D341Med (cell line): ENCODE data around the gene LCT.

ENCODE experiments used
- DNase-seq: peaks from one replicate; pipeline ENCODE4 v3.0.0; 2012; ENCODE audit warnings: low spot score

LCT gene

DNA sequence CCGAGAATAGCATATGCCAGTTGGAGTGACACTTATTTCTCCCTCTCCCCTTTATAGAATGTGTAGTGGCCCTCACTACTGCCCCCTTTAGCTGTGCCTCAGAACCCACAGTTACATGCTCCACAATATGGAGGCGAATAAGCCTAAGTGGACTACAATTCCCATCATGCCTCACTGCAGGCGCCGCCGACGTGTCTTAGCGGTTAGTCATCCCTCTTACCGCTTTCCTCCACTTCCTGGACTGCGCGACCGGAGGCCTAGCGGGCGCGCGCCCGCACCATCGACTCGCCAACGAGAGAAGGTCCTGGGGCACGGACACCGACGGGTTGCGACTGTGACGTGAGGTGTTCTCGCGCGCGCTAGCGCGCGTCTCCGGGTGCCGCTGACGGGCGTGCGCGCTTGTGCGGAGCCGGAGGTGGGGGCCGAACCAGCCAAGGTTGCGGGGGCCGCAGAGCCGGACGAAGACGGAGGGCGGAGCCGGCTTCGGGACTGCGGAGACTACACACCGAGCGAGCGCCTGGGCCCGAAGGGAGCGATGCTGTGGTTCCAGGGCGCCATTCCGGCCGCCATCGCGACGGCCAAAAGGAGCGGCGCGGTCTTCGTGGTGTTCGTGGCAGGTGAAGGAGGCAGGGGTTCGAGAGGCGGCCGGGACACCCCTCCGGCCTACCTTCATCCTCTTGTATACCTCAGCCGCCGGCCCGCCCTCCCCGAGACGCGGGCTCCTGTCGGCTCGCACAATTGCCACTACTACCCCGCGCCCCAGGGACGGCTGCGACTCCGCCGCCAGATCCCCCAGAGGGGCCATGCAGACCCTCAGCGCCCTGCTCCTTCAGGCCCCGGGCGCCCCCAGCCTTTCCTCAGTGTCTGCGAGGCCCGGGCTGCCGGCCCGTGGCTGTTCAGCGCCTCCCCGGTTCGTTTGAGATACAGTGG is 95.3 kb downstream of the LCT start, which contains the start of gene UBXN4:
TSS of gene UBXN4 (plus strand) at position 461 of the 930 bp plus-strand sequence. CDS start at position 536, 75 bp downstream.
- DNase-seq: peak; percentile 92

DNA sequence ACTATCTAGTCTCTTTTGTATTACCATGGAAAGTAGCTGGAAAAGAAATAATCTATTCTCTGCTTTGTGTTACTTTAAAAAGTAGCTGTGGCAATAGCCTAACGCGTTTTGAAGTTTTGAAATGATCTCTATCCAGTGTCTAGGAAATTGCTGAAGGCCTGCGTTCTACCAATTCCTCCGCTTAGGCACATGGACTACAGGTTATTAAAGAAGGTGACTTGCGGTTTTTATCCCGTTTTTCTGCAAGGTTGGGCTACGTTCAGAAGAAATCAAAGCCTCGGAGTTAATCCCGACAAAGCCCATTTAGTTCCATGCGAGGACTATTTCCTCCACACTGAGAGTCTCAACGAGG is 96.0 kb downstream of the LCT start:
- DNase-seq: no peak

GRCh38 chr2:135740206-135740605 is 96.8 kb downstream of the LCT start:
- no peak for DNase-seq
